Keratinocyte (primary cell): ENCODE data around the gene ARHGAP15.

ENCODE experiments used
- EZH2 ChIP-seq: IDR thresholded peaks from one replicate; pipeline ENCODE4 v1.6.1; 2012; ENCODE audit warnings: inconsistent platforms, mild to moderate bottlenecking, low read length, moderate library complexity
- TF ChIP-seq, protein P1 (sequence below), 3 experiments: IDR thresholded peaks in 1 of 3; conservative IDR thresholded peaks in 1 of 3; optimal IDR thresholded peaks in 1 of 3; 2 replicates in 2 of 3; 3 replicates in 1 of 3; pipeline versions ENCODE3 to v1.5.1; 2011; ENCODE audit warnings: low read length in 3 of 3, mild to moderate bottlenecking in 3 of 3, moderate library complexity in 2 of 3, control low read depth in 1 of 3, inconsistent platforms in 1 of 3; ENCODE audit not compliant: insufficient read depth in 2 of 3; ENCODE audit errors: extremely low read depth in 1 of 3

DNA sequence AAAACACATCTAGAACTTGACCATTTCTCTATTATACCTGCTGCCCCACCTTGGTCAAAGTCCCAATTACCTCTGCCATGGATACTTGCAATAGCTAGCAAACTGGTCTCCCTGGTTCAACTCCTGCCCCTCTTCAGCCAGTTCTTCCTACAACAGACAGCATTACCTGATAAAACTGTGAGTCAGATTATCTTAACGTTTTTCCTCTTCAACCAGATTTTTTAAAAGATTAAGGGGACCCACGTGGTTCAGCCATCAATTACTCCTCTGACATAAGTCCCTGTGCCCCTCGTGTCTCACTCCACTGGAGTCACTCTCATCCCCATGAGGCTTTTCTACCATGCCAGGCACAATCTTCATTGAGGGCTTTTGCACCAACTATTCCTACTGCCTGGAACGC lies 5.3 kb upstream of the ARHGAP15 start:
- TF ChIP-seq, protein P1, sequence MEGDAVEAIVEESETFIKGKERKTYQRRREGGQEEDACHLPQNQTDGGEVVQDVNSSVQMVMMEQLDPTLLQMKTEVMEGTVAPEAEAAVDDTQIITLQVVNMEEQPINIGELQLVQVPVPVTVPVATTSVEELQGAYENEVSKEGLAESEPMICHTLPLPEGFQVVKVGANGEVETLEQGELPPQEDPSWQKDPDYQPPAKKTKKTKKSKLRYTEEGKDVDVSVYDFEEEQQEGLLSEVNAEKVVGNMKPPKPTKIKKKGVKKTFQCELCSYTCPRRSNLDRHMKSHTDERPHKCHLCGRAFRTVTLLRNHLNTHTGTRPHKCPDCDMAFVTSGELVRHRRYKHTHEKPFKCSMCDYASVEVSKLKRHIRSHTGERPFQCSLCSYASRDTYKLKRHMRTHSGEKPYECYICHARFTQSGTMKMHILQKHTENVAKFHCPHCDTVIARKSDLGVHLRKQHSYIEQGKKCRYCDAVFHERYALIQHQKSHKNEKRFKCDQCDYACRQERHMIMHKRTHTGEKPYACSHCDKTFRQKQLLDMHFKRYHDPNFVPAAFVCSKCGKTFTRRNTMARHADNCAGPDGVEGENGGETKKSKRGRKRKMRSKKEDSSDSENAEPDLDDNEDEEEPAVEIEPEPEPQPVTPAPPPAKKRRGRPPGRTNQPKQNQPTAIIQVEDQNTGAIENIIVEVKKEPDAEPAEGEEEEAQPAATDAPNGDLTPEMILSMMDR (optimal IDR thresholded peaks at IDR 0.05 in 1 of 3, IDR thresholded peaks at IDR 0.05 in 1 of 3, conservative IDR thresholded peaks at IDR 0.05 in 1 of 3; ENCODE audit: extremely low read depth in 1 of 3, insufficient read depth in 2 of 3, low read length in 3 of 3), result no peak
- TF ChIP-seq EZH2, result no peak
